ENCODE results near the gene MAP1LC3C.

MAP1LC3C gene

GRCh38 chr1:242002072-242002471, 3.2 kb upstream of the MAP1LC3C start:
- Histone ChIP-seq H3K27ac (replicated peaks) (no peak overlapping the region), H3K4me3 (replicated peaks; ENCODE audit: insufficient read depth, low read length) (no peak overlapping the region), H3K27me3 (ENCODE audit: insufficient read depth, poor library complexity, severe bottlenecking) (no peaks in the 10 kb centered on the region)
- no peak for DNase-seq (ENCODE audit: low read depth in 1 of 2, low spot score in 1 of 2)
- TF ChIP-seq GABPA (IDR thresholded peaks at IDR 0.05; ENCODE audit: low read depth) (no peak), REST (IDR thresholded peaks at IDR 0.05; ENCODE audit: insufficient replicate concordance, low read depth) (no peak), POLR2AphosphoS5 (IDR thresholded peaks at IDR 0.05; ENCODE audit: low read depth) (no peak), SPI1 (IDR thresholded peaks at IDR 0.05; ENCODE audit: borderline replicate concordance, low read depth) (no peak)
- TF ChIP-seq, protein P1, sequence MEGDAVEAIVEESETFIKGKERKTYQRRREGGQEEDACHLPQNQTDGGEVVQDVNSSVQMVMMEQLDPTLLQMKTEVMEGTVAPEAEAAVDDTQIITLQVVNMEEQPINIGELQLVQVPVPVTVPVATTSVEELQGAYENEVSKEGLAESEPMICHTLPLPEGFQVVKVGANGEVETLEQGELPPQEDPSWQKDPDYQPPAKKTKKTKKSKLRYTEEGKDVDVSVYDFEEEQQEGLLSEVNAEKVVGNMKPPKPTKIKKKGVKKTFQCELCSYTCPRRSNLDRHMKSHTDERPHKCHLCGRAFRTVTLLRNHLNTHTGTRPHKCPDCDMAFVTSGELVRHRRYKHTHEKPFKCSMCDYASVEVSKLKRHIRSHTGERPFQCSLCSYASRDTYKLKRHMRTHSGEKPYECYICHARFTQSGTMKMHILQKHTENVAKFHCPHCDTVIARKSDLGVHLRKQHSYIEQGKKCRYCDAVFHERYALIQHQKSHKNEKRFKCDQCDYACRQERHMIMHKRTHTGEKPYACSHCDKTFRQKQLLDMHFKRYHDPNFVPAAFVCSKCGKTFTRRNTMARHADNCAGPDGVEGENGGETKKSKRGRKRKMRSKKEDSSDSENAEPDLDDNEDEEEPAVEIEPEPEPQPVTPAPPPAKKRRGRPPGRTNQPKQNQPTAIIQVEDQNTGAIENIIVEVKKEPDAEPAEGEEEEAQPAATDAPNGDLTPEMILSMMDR (IDR thresholded peaks at IDR 0.05; ENCODE audit: insufficient read depth, low read length): no peak

GRCh38 chr1:242000434-242000833, 1.5 kb upstream of the MAP1LC3C start:
- TF ChIP-seq GABPA (IDR thresholded peaks at IDR 0.05; ENCODE audit: low read depth): no peak
- TF ChIP-seq REST (IDR thresholded peaks at IDR 0.05; ENCODE audit: insufficient replicate concordance, low read depth): no peak
- no peak for TF ChIP-seq POLR2AphosphoS5 (IDR thresholded peaks at IDR 0.05; ENCODE audit: low read depth)
- TF ChIP-seq, protein P1 (IDR thresholded peaks at IDR 0.05; ENCODE audit: insufficient read depth, low read length): no peak
- TF ChIP-seq SPI1 (IDR thresholded peaks at IDR 0.05; ENCODE audit: borderline replicate concordance, low read depth): no peak
- H3K27me3 ChIP-seq (ENCODE audit: insufficient read depth, poor library complexity, severe bottlenecking): no peaks in the 10 kb centered on the region
- DNase-seq (ENCODE audit: low read depth in 1 of 2, low spot score in 1 of 2): no peak
- H3K4me3 ChIP-seq (replicated peaks; ENCODE audit: insufficient read depth, low read length): no peak overlapping the region
- H3K27ac ChIP-seq (replicated peaks): no peak overlapping the region

DNA sequence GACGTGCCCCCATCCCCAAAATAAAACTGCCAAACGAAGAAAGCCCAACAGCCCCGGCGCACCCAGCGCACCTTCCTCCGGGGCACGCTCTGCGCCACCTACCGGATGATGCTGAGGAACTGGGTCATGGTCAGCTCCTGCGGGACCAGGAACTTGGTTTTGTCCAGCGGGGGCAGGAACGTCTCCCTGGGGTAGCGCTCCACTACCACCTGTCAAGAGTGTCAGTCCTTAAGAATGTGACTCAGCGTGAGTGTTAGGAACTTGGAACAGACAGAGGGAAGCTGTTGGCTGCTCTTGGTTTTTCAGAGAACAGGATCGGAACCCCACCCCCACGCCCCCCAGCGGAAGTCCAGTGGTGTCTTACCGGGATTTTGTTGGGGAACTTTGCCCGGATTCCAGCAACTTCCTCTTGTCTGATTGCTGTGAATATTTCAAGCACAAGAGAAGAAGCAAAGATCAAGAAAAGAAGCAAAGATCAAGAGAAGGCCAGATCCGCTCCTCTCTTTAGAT, 431 bp downstream of the MAP1LC3C start:
- TF ChIP-seq POLR2AphosphoS5 (IDR thresholded peaks at IDR 0.05; ENCODE audit: low read depth): no peak
- no peak for TF ChIP-seq REST (IDR thresholded peaks at IDR 0.05; ENCODE audit: insufficient replicate concordance, low read depth)
- TF ChIP-seq, protein P1 (IDR thresholded peaks at IDR 0.05; ENCODE audit: insufficient read depth, low read length): peak; percentile 42
- TF ChIP-seq GABPA (IDR thresholded peaks at IDR 0.05; ENCODE audit: low read depth): no peak
- peak; percentile 20; the same call in 1 of the 2 replicates for TF ChIP-seq SPI1 (IDR thresholded peaks at IDR 0.05; ENCODE audit: borderline replicate concordance, low read depth)
- DNase-seq (ENCODE audit: low read depth in 1 of 2, low spot score in 1 of 2): peak; percentile 46 to 49
- no peak overlapping the region for H3K27ac ChIP-seq (replicated peaks)

More for the DNA sequence above, 431 bp downstream of the MAP1LC3C start:
- Histone ChIP-seq H3K4me3 (replicated peaks; ENCODE audit: insufficient read depth, low read length) (peak overlapping the region; percentile 31), H3K27me3 (ENCODE audit: insufficient read depth, poor library complexity, severe bottlenecking) (no peaks in the 10 kb centered on the region)
